ENCODE measurements around the gene SMPX. TPM values are rescaled to one million over a fixed set of nuclear protein-coding genes. Genes with fewer than 3 reads are reported as not detected.

Gene SMPX
- polyA plus RNA-seq, 3 donors = not detected

- no peak overlapping the region for H3K9ac ChIP-seq (ENCODE audit: insufficient read depth, low read length, poor library complexity, severe bottlenecking)
- H2AFZ ChIP-seq (ENCODE audit: insufficient read depth, low read depth, low read length, poor library complexity, severe bottlenecking) = no peak overlapping the region
- no peak for DNase-seq
- intact Hi-C loops (cut with micrococcal nuclease) = no loop called here
- H3K4me1 Mint-ChIP-seq = peaks cover 2% of the 10 kb centered on the region
- H3K4me3 Mint-ChIP-seq = peak overlapping the region in 1 of 2 donors; percentile 67
- WGBS (ENCODE audit: insufficient coverage) = 47% methylated on average over 22 of the region's 61 CpGs
- H3K4me3 ChIP-seq (replicated peaks in 1 of 3; ENCODE audit: low read depth in 2 of 3, low read length in 3 of 3) = no peak overlapping the region
- H3K9me3 Mint-ChIP-seq = peaks cover 2 to 24% (median 9%) of the 10 kb centered on the region in 7 donors
- no peak overlapping the region for H3K27ac Mint-ChIP-seq
- peaks cover 5 to 45% of the 10 kb centered on the region in 2 donors for H3K27me3 ChIP-seq (ENCODE audit: control insufficient read depth in 2 of 2, insufficient read depth in 2 of 2, low read length in 2 of 2)
- H3K27me3 Mint-ChIP-seq (ENCODE audit: low read depth in 3 of 3) = peaks cover 19 to 50% (median 39%) of the 10 kb centered on the region in 3 donors
- peaks cover 4 to 27% of the 10 kb centered on the region in 2 donors for H3K9me3 ChIP-seq (replicated peaks in 1 of 2; ENCODE audit: control insufficient read depth in 1 of 2, insufficient read depth in 1 of 2, low read length in 2 of 2)
- no peaks in the 10 kb centered on the region for H3K36me3 Mint-ChIP-seq
- TF ChIP-seq, protein P1, sequence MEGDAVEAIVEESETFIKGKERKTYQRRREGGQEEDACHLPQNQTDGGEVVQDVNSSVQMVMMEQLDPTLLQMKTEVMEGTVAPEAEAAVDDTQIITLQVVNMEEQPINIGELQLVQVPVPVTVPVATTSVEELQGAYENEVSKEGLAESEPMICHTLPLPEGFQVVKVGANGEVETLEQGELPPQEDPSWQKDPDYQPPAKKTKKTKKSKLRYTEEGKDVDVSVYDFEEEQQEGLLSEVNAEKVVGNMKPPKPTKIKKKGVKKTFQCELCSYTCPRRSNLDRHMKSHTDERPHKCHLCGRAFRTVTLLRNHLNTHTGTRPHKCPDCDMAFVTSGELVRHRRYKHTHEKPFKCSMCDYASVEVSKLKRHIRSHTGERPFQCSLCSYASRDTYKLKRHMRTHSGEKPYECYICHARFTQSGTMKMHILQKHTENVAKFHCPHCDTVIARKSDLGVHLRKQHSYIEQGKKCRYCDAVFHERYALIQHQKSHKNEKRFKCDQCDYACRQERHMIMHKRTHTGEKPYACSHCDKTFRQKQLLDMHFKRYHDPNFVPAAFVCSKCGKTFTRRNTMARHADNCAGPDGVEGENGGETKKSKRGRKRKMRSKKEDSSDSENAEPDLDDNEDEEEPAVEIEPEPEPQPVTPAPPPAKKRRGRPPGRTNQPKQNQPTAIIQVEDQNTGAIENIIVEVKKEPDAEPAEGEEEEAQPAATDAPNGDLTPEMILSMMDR (IDR thresholded peaks at IDR 0.05) = no peak
- no peaks in the 10 kb centered on the region for H3K79me2 ChIP-seq (ENCODE audit: insufficient read depth, low read length)
- H3K27ac ChIP-seq (ENCODE audit: low read depth in 1 of 2, low read length in 2 of 2) = no peak overlapping the region
- no peaks in the 10 kb centered on the region for H3K36me3 ChIP-seq (replicated peaks in 1 of 2; ENCODE audit: control insufficient read depth in 1 of 2, insufficient read depth in 2 of 2, low read length in 2 of 2)
- no peaks in the 10 kb centered on the region for H4K20me1 ChIP-seq (ENCODE audit: insufficient read depth, low read length)
- no peaks in the 10 kb centered on the region for H3K4me1 ChIP-seq (ENCODE audit: control insufficient read depth in 1 of 2, insufficient read depth in 2 of 2, low read length in 2 of 2)
- peak overlapping the region; percentile 15 for H3K4me2 ChIP-seq (replicated peaks; ENCODE audit: extremely low read depth, low read length, poor library complexity, severe bottlenecking)
Observed at GRCh38 chrX:21656587-21657317, 101.2 kb downstream of the SMPX start.

Other genes starting within 250 kb of the SMPX start
- gene KLHL34, start 99.8 kb downstream of the SMPX start, polyA plus RNA-seq = not detected
- 1 to 10 TPM; 2.0 to 7.4 (median 4.6) TPM for gene MBTPS2, start 81.5 kb upstream of the SMPX start, polyA plus RNA-seq
- gene YY2, start 97.9 kb upstream of the SMPX start, polyA plus RNA-seq = under 1 TPM; 0.09 to 0.17 (median 0.12) TPM
- 10 to 100 TPM; 24.9 to 75.4 (median 70.8) TPM for gene SMS, start 182.6 kb upstream of the SMPX start, polyA plus RNA-seq